Caco-2 (cell line): ENCODE measurements around the gene PDS5B. TPM values are rescaled to one million over a fixed set of nuclear protein-coding genes. Genes with fewer than 3 reads are reported as not detected.

ENCODE experiments used
- BruUV-seq: library from RNA; stranded (reverse); fragments of 400-500 nt; replicated peaks from 2 replicates; lab custom pipeline; 2021; lab: Mats Ljungman, UMichigan
- CTCF ChIA-PET: fragments of 300-600 bp; sonication (Branson Sonifier 250); formaldehyde crosslinking; loops from one replicate; lab custom pipeline; 2022; ENCODE audit warnings: antibody characterized with exemption; lab: Charles Lee
- POLR2A ChIA-PET: fragments of 300-600 bp; sonication (Branson Sonifier 250); formaldehyde crosslinking; loops from one replicate; lab custom pipeline; 2022; ENCODE audit warnings: antibody characterized with exemption; lab: Charles Lee
- DNase-seq, 2 experiments: peaks; one replicate each; pipeline versions ENCODE4 v3.0.0 to v3.0.0-alpha.2; 2020 to 2022
- H3K27me3 ChIP-seq: replicated peaks from 2 replicates; pipeline ENCODE4 v1.6.0; 2011; ENCODE audit warnings: low read length; ENCODE audit not compliant: control insufficient read depth, insufficient read depth
- H3K36me3 ChIP-seq: 2 replicates; pipeline ENCODE4 v1.5.1; 2011; ENCODE audit warnings: low read length; ENCODE audit not compliant: control insufficient read depth, insufficient read depth
- H3K4me1 ChIP-seq: fragments of 250-450 bp; sonication (Bioruptor Pico); 2 replicates; pipeline ENCODE4 v1.5.1; 2020; ENCODE audit warnings: mild to moderate bottlenecking
- H3K4me3 ChIP-seq: 2 replicates; pipeline ENCODE4 v1.5.1; 2011; ENCODE audit warnings: low read depth, mild to moderate bottlenecking, control low read depth, low read length
- H3K9me3 ChIP-seq: fragments of 250-450 bp; sonication (Bioruptor Pico); 2 replicates; pipeline ENCODE4 v1.5.1; 2020; ENCODE audit warnings: mild to moderate bottlenecking, moderate library complexity
- H3K27ac Mint-ChIP-seq: one replicate; pipeline ENCODE4 v1.8.0; 2022; ENCODE audit warnings: mixed read lengths; ENCODE audit not compliant: unreplicated experiment
- H3K27me3 Mint-ChIP-seq: one replicate; pipeline ENCODE4 v1.8.0; 2022; ENCODE audit warnings: mixed read lengths; ENCODE audit not compliant: insufficient read depth, unreplicated experiment
- H3K36me3 Mint-ChIP-seq: one replicate; pipeline ENCODE4 v1.8.0; 2022; ENCODE audit warnings: mild to moderate bottlenecking, mixed read lengths; ENCODE audit not compliant: insufficient read depth, unreplicated experiment
- H3K4me1 Mint-ChIP-seq: one replicate; pipeline ENCODE4 v1.8.0; 2022; ENCODE audit warnings: low read depth, mixed read lengths; ENCODE audit not compliant: unreplicated experiment
- H3K4me3 Mint-ChIP-seq: one replicate; pipeline ENCODE4 v1.8.0; 2022; ENCODE audit warnings: mild to moderate bottlenecking, moderate library complexity, mixed read lengths; ENCODE audit not compliant: unreplicated experiment
- H3K9me3 Mint-ChIP-seq: one replicate; pipeline ENCODE4 v1.8.0; 2022; ENCODE audit warnings: mixed read lengths; ENCODE audit not compliant: unreplicated experiment
- intact Hi-C: fragments of 100-400 bp; cut with micrococcal nuclease; formaldehyde crosslinking; loops from one replicate; pipeline ENCODE4 v1.10.0; 2022; ENCODE audit not compliant: unreplicated experiment
- total RNA-seq: library from RNA; stranded (reverse); gene quantifications from 2 replicates; pipeline ENCODE4 v1.2.3, GENCODE V29; 2022
- TF ChIP-seq, protein P1 (sequence below), 2 experiments: fragments of 200-600 bp in 1 of 2; IDR thresholded peaks; 1 replicate in 1 of 2; 2 replicates in 1 of 2; pipeline versions ENCODE4 v1.5.1 to v1.8.0; 2011 to 2022; ENCODE audit warnings: antibody characterized with exemption in 1 of 2, control low read depth in 1 of 2, inconsistent platforms in 1 of 2, low read depth in 1 of 2, low read length in 1 of 2, mild to moderate bottlenecking in 1 of 2, moderate library complexity in 1 of 2; ENCODE audit not compliant: insufficient read depth in 1 of 2, severe bottlenecking in 1 of 2, unreplicated experiment in 1 of 2

PDS5B gene
- total RNA-seq, 1 experiment from 2014 or later = 54.9 TPM

DNA sequence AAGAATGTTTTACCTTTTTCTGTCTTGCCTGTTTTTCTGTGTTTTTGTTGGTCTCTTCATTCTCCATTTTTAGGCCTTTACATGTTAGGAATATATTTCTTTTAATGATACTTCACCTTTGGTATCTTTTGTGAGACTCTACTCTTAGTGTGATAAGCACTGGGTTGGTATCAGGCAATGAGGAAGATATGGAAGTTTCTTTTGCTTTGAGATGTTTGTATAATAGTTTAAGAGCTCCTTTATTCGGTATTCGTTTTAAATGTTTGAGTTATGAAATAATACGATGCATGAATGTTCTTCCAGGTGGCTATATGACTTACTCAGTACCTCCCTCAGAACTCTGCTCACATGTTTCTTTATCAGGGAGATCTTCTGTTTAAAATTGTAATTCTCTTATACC lies 144.8 kb downstream of the PDS5B start:
- CTCF ChIA-PET = no interaction called here
- no peaks in the 10 kb centered on the region for H3K27me3 Mint-ChIP-seq

DNA sequence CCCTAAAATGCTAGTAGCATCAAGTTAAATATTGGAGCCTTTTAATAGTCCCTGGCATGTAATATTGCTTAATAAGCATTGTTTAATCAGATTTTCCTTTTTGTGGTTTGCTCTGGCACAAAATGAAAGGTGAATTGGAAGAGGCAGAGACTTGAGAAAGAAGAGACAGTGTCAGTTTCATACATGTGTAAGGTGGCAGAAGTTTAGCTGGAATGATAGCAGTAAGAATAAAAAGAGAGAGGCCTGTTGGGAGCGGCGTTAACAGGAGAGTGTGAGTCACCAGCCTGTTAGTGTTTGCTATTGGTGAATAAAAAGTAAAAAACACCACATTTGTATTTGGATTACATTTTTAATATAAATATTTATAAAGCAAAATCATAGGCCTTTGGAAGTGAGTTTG lies 145.3 kb downstream of the PDS5B start:
- H3K36me3 Mint-ChIP-seq = peaks cover 8% of the 10 kb centered on the region
- Histone ChIP-seq H3K36me3 (no peaks in the 10 kb centered on the region), H3K27me3 (no peaks in the 10 kb centered on the region), H3K9me3 (no peaks in the 10 kb centered on the region), H3K4me1 (peaks cover 10% of the 10 kb centered on the region; the same call in 1 of the 2 replicates), H3K4me3 (no peak overlapping the region)
- no peak overlapping the region for H3K27ac Mint-ChIP-seq
- H3K4me1 Mint-ChIP-seq = peaks cover 22% of the 10 kb centered on the region
- POLR2A ChIA-PET = no interaction called here
- BruUV-seq = no TSS peak
- CTCF ChIA-PET = no interaction called here
- H3K9me3 Mint-ChIP-seq = peaks cover 10% of the 10 kb centered on the region
- DNase-seq = no peak
- no peak overlapping the region for H3K4me3 Mint-ChIP-seq
- no peaks in the 10 kb centered on the region for H3K27me3 Mint-ChIP-seq
- intact Hi-C loops = no loop called here
- TF ChIP-seq, protein P1, sequence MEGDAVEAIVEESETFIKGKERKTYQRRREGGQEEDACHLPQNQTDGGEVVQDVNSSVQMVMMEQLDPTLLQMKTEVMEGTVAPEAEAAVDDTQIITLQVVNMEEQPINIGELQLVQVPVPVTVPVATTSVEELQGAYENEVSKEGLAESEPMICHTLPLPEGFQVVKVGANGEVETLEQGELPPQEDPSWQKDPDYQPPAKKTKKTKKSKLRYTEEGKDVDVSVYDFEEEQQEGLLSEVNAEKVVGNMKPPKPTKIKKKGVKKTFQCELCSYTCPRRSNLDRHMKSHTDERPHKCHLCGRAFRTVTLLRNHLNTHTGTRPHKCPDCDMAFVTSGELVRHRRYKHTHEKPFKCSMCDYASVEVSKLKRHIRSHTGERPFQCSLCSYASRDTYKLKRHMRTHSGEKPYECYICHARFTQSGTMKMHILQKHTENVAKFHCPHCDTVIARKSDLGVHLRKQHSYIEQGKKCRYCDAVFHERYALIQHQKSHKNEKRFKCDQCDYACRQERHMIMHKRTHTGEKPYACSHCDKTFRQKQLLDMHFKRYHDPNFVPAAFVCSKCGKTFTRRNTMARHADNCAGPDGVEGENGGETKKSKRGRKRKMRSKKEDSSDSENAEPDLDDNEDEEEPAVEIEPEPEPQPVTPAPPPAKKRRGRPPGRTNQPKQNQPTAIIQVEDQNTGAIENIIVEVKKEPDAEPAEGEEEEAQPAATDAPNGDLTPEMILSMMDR (IDR thresholded peaks at IDR 0.05; ENCODE audit: insufficient read depth in 1 of 2, low read depth in 1 of 2, low read length in 1 of 2, severe bottlenecking in 1 of 2, unreplicated experiment in 1 of 2) = no peak

More for the DNA sequence above, 144.8 kb downstream of the PDS5B start:
- DNase-seq = no peak
- Histone ChIP-seq H3K4me3 (no peak overlapping the region), H3K9me3 (no peaks in the 10 kb centered on the region), H3K27me3 (no peaks in the 10 kb centered on the region), H3K4me1 (peaks cover 7% of the 10 kb centered on the region; the same call in 1 of the 2 replicates), H3K36me3 (no peaks in the 10 kb centered on the region)
- TF ChIP-seq, protein P1 (IDR thresholded peaks at IDR 0.05; ENCODE audit: insufficient read depth in 1 of 2, low read depth in 1 of 2, low read length in 1 of 2, severe bottlenecking in 1 of 2, unreplicated experiment in 1 of 2) = no peak
- H3K27ac Mint-ChIP-seq = no peak overlapping the region
- intact Hi-C loops = no loop called here
- POLR2A ChIA-PET = no interaction called here
- no peak overlapping the region for H3K4me3 Mint-ChIP-seq
- H3K9me3 Mint-ChIP-seq = peaks cover 10% of the 10 kb centered on the region
- H3K36me3 Mint-ChIP-seq = peaks cover 3% of the 10 kb centered on the region
- no TSS peak for BruUV-seq
- peaks cover 17% of the 10 kb centered on the region for H3K4me1 Mint-ChIP-seq

DNA sequence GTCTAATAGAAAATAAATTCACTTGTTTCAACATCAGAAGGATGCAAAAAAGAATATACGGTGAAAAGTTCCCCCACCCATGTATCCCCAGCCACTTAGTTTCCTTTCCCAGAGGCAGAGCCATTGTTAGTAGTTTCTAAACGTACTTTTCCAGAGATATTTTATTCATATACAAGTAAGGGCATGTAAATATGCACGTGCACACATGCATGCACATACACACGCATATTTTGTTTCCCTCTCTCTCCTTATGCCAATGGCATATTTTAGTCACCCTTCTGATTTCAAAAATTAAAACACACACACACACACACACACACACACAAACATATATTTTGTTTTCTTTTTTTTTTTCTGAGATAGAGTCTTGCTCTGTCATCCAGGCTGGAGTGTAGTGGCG lies 147.4 kb downstream of the PDS5B start:
- no TSS peak for BruUV-seq
- Mint-ChIP-seq H3K9me3 (peaks cover 10% of the 10 kb centered on the region), H3K4me3 (no peak overlapping the region), H3K36me3 (peaks cover 8% of the 10 kb centered on the region), H3K27ac (no peak overlapping the region), H3K4me1 (peaks cover 41% of the 10 kb centered on the region), H3K27me3 (no peaks in the 10 kb centered on the region)
- H3K9me3 ChIP-seq = 0 out of 2 replicates have a peak, but pooled peaks cover 3% of the 10 kb centered on the region
- ChIA-PET CTCF (no interaction called here), POLR2A (no interaction called here)
- H3K36me3 ChIP-seq = no peaks in the 10 kb centered on the region
- no peak for DNase-seq
- TF ChIP-seq, protein P1 (IDR thresholded peaks at IDR 0.05; ENCODE audit: insufficient read depth in 1 of 2, low read depth in 1 of 2, low read length in 1 of 2, severe bottlenecking in 1 of 2, unreplicated experiment in 1 of 2) = no peak
- H3K27me3 ChIP-seq = no peaks in the 10 kb centered on the region
- H3K4me3 ChIP-seq = no peak overlapping the region
- peaks cover 26% of the 10 kb centered on the region for H3K4me1 ChIP-seq
- intact Hi-C loops = no loop called here
